PC-9 (cell line): ENCODE measurements around the gene LUZP1. TPM values are rescaled to one million over a fixed set of nuclear protein-coding genes. Genes with fewer than 3 reads are reported as not detected.

Experiments used
- BruUV-seq: library from RNA; stranded (reverse); fragments of 400-500 nt; replicated peaks from 2 replicates; lab custom pipeline; 2021; lab: Mats Ljungman, UMichigan
- CTCF ChIA-PET: fragments of 300-600 bp; sonication (Branson Sonifier 250); formaldehyde crosslinking; loops from one replicate; lab custom pipeline; 2022; ENCODE audit warnings: antibody characterized with exemption; lab: Charles Lee
- POLR2A ChIA-PET: fragments of 300-600 bp; sonication (Branson Sonifier 250); formaldehyde crosslinking; loops from one replicate; lab custom pipeline; 2022; ENCODE audit warnings: antibody characterized with exemption; ENCODE audit not compliant: unreplicated experiment; lab: Charles Lee
- DNase-seq, 2 experiments: peaks; one replicate each; pipeline versions ENCODE4 v3.0.0 to v3.0.0-alpha.2; 2015 to 2022; ENCODE audit warnings: mixed read lengths in 1 of 2
- H2AFZ ChIP-seq: fragments of 200-600 bp; sonication (generic); 2 replicates; pipeline ENCODE4 v1.8.1; 2017; ENCODE audit warnings: antibody characterized with exemption
- H3F3A ChIP-seq: fragments of 200-600 bp; sonication (generic); 2 replicates; pipeline ENCODE4 v1.8.1; 2017; ENCODE audit warnings: antibody characterized with exemption, mild to moderate bottlenecking, low read depth; ENCODE audit not compliant: insufficient read depth
- H3K27ac ChIP-seq: fragments of 200-600 bp; sonication (generic); 2 replicates; pipeline ENCODE4 v1.6.1; 2016; ENCODE audit warnings: mixed run types
- H3K27me3 ChIP-seq: fragments of 200-600 bp; sonication (generic); 2 replicates; pipeline ENCODE4 v1.6.1; 2016; ENCODE audit warnings: low read depth, mixed run types; ENCODE audit not compliant: insufficient read depth
- H3K36me3 ChIP-seq: fragments of 200-600 bp; sonication (generic); 2 replicates; pipeline ENCODE4 v1.6.1; 2016; ENCODE audit warnings: low read depth, mixed run types
- H3K4me1 ChIP-seq: fragments of 200-600 bp; sonication (generic); replicated peaks from 2 replicates; pipeline ENCODE4 v1.6.1; 2016; ENCODE audit warnings: mixed run types; ENCODE audit not compliant: insufficient read depth
- H3K4me2 ChIP-seq: fragments of 200-600 bp; sonication (generic); 2 replicates; pipeline ENCODE4 v1.6.1; 2017; ENCODE audit warnings: mixed run types
- H3K4me3 ChIP-seq: fragments of 200-600 bp; sonication (generic); 2 replicates; pipeline ENCODE4 v1.6.1; 2016; ENCODE audit warnings: mixed run types
- H3K79me2 ChIP-seq: fragments of 200-600 bp; sonication (generic); 2 replicates; pipeline ENCODE4 v1.6.1; 2017; ENCODE audit warnings: low read depth, mixed run types
- H3K9me2 ChIP-seq: fragments of 200-600 bp; sonication (generic); 2 replicates; pipeline ENCODE4 v1.8.1; 2017; ENCODE audit warnings: mild to moderate bottlenecking; ENCODE audit not compliant: insufficient read depth
- H3K9me3 ChIP-seq: fragments of 200-600 bp; sonication (generic); 2 replicates; pipeline ENCODE4 v1.8.1; 2016; ENCODE audit warnings: low read depth; ENCODE audit not compliant: insufficient read depth
- H4K20me1 ChIP-seq: fragments of 200-600 bp; sonication (generic); 2 replicates; pipeline ENCODE4 v1.8.1; 2017; ENCODE audit not compliant: insufficient read depth
- CTCF ChIP-seq: fragments of 200-600 bp; sonication (generic); conservative IDR thresholded peaks from 2 replicates; pipeline ENCODE4 v1.6.1; 2017; ENCODE audit warnings: mixed run types, antibody characterized with exemption, mild to moderate bottlenecking, moderate library complexity
- EZH2 ChIP-seq: fragments of 200-600 bp; sonication (generic); IDR thresholded peaks from 2 replicates; pipeline ENCODE4 v1.8.0; 2017; ENCODE audit warnings: antibody characterized with exemption, low read depth
- intact Hi-C: fragments of 100-400 bp; cut with micrococcal nuclease; formaldehyde crosslinking; loops from one replicate; pipeline ENCODE4 v1.10.0; 2022; ENCODE audit not compliant: unreplicated experiment
- total RNA-seq: library from RNA; stranded (reverse); gene quantifications from 2 replicates; pipeline ENCODE4 v1.2.3, GENCODE V29; 2021

The LUZP1 gene
- total RNA-seq, 1 experiment from 2014 or later: 35.0 TPM

- Histone ChIP-seq H2AFZ (no peak overlapping the region), H4K20me1 (0 out of 2 replicates have a peak, but pooled peaks cover 2% of the 10 kb centered on the region), H3K9me2 (no peaks in the 10 kb centered on the region), H3K79me2 (peaks cover 47% of the 10 kb centered on the region), H3K36me3 (no peaks in the 10 kb centered on the region), H3K4me3 (no peak overlapping the region), H3K27ac (no peak overlapping the region; the same call in 1 of the 2 replicates), H3F3A (no peaks in the 10 kb centered on the region), H3K27me3 (no peaks in the 10 kb centered on the region), H3K9me3 (no peaks in the 10 kb centered on the region), H3K4me2 (no peak overlapping the region), H3K4me1 (no peaks in the 10 kb centered on the region)
- BruUV-seq: no TSS peak
- intact Hi-C loops: no loop called here
- peak in 1 of 2 experiments; percentile 35 for DNase-seq
- ChIA-PET POLR2A (interaction anchor here (0.7 kb wide), 1 partner anchor 1144 kb away, joined by 3 read pairs; no protein-coding TSS in a partner anchor), CTCF (no interaction called here)
- no peak for TF ChIP-seq EZH2
- TF ChIP-seq CTCF: no peak
Measured at GRCh38 chr1:23132033-23132432, 36.6 kb downstream of the LUZP1 start.

GRCh38 chr1:23129846-23130245, 38.8 kb downstream of the LUZP1 start:
- Histone ChIP-seq H3F3A (peaks cover 6% of the 10 kb centered on the region; the same call in 1 of the 2 replicates), H3K27me3 (no peaks in the 10 kb centered on the region), H3K36me3 (no peaks in the 10 kb centered on the region), H4K20me1 (no peaks in the 10 kb centered on the region), H3K79me2 (peaks cover 45% of the 10 kb centered on the region), H2AFZ (no peak overlapping the region), H3K9me2 (no peaks in the 10 kb centered on the region), H3K4me3 (no peak overlapping the region), H3K9me3 (no peaks in the 10 kb centered on the region), H3K4me2 (no peak overlapping the region), H3K27ac (no peak overlapping the region), H3K4me1 (no peaks in the 10 kb centered on the region; the same call in 1 of the 2 replicates)
- TF ChIP-seq CTCF (no peak), EZH2 (no peak)
- no peak for DNase-seq
- ChIA-PET CTCF (no interaction called here), POLR2A (no interaction called here)
- intact Hi-C loops: no loop called here
- no TSS peak for BruUV-seq

- Histone ChIP-seq H2AFZ (no peak overlapping the region), H3K4me1 (peaks cover 12% of the 10 kb centered on the region), H4K20me1 (no peaks in the 10 kb centered on the region), H3K36me3 (no peaks in the 10 kb centered on the region), H3K4me3 (no peak overlapping the region), H3K27ac (no peak overlapping the region), H3K27me3 (no peaks in the 10 kb centered on the region), H3K9me3 (no peaks in the 10 kb centered on the region), H3K4me2 (peak overlapping the region; percentile 4; the same call in 1 of the 2 replicates), H3K79me2 (peaks cover 61% of the 10 kb centered on the region), H3K9me2 (no peaks in the 10 kb centered on the region), H3F3A (peaks cover 6% of the 10 kb centered on the region; the same call in 1 of the 2 replicates)
- DNase-seq: peak in 1 of 2 experiments; percentile 37
- no TSS peak for BruUV-seq
- ChIA-PET POLR2A (interaction anchor here (0.5 kb wide), 1 partner anchor 11 kb away, joined by 3 read pairs; no protein-coding TSS in a partner anchor), CTCF (no interaction called here)
- intact Hi-C loops: no loop called here
- no peak for TF ChIP-seq EZH2
- TF ChIP-seq CTCF: no peak
Measured at GRCh38 chr1:23126801-23127200, 41.9 kb downstream of the LUZP1 start.
